ENCODE measurements around the gene SOX21. TPM values are rescaled to one million over a fixed set of nuclear protein-coding genes. Genes with fewer than 3 reads are reported as not detected.

Gene SOX21
- total and polyA plus RNA-seq, 2 donors from 2014 or later: not detected

- Histone ChIP-seq H3K4me1 (ENCODE audit: control insufficient read depth in 2 of 3, insufficient read depth in 2 of 3, low read depth in 1 of 3, low read length in 3 of 3) (no peaks in the 10 kb centered on the region), H3K9ac (ENCODE audit: low read length in 3 of 3) (no peak overlapping the region), H3K4me3 (ENCODE audit: low read length in 3 of 3) (no peak overlapping the region), H3K27me3 (ENCODE audit: control insufficient read depth, insufficient read depth, low read length) (peaks cover 94% of the 10 kb centered on the region), H3K9me3 (ENCODE audit: control insufficient read depth in 2 of 3, insufficient read depth in 1 of 3, low read length in 3 of 3) (peaks cover 0 to 2% (median 0%) of the 10 kb centered on the region in 3 donors), H3K27ac (ENCODE audit: low read depth in 2 of 2, low read length in 2 of 2) (no peak overlapping the region), H3K36me3 (ENCODE audit: control insufficient read depth in 2 of 3, insufficient read depth in 3 of 3, low read length in 3 of 3) (no peaks in the 10 kb centered on the region)
- DNase-seq (peak in 4 of 5 donors; percentile 24 to 49 (median 42)), FAIRE-seq (no peak)
- intact Hi-C loops (cut with DNase I): no loop called here
- TF ChIP-seq, protein P1, sequence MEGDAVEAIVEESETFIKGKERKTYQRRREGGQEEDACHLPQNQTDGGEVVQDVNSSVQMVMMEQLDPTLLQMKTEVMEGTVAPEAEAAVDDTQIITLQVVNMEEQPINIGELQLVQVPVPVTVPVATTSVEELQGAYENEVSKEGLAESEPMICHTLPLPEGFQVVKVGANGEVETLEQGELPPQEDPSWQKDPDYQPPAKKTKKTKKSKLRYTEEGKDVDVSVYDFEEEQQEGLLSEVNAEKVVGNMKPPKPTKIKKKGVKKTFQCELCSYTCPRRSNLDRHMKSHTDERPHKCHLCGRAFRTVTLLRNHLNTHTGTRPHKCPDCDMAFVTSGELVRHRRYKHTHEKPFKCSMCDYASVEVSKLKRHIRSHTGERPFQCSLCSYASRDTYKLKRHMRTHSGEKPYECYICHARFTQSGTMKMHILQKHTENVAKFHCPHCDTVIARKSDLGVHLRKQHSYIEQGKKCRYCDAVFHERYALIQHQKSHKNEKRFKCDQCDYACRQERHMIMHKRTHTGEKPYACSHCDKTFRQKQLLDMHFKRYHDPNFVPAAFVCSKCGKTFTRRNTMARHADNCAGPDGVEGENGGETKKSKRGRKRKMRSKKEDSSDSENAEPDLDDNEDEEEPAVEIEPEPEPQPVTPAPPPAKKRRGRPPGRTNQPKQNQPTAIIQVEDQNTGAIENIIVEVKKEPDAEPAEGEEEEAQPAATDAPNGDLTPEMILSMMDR (IDR thresholded peaks at IDR 0.05; ENCODE audit: borderline replicate concordance, extremely low read depth, insufficient read depth): no peak
These were observed 7.0 kb downstream of the SOX21 start for GRCh38 chr13:94705081-94706030.

- intact Hi-C loops (cut with DNase I): no loop called here
- H3K9me3 ChIP-seq (ENCODE audit: control insufficient read depth in 2 of 3, insufficient read depth in 1 of 3, low read length in 3 of 3): no peaks in the 10 kb centered on the region
- DNase-seq (peak in 3 of 5 donors; percentile 21 to 57 (median 31)), FAIRE-seq (no peak)
- H3K27me3 ChIP-seq (ENCODE audit: control insufficient read depth, insufficient read depth, low read length): peaks cover 95% of the 10 kb centered on the region
- H3K9ac ChIP-seq (ENCODE audit: low read length in 3 of 3): no peak overlapping the region
- H3K36me3 ChIP-seq (ENCODE audit: control insufficient read depth in 2 of 3, insufficient read depth in 3 of 3, low read length in 3 of 3): no peaks in the 10 kb centered on the region
- no peak overlapping the region for H3K27ac ChIP-seq (ENCODE audit: low read depth in 2 of 2, low read length in 2 of 2)
- H3K4me1 ChIP-seq (ENCODE audit: control insufficient read depth in 2 of 3, insufficient read depth in 2 of 3, low read depth in 1 of 3, low read length in 3 of 3): no peaks in the 10 kb centered on the region
- TF ChIP-seq, protein P1 (IDR thresholded peaks at IDR 0.05; ENCODE audit: borderline replicate concordance, extremely low read depth, insufficient read depth): no peak
- no peak overlapping the region for H3K4me3 ChIP-seq (ENCODE audit: low read length in 3 of 3)
These were observed 7.8 kb downstream of the SOX21 start for GRCh38 chr13:94704377-94705080.

DNA sequence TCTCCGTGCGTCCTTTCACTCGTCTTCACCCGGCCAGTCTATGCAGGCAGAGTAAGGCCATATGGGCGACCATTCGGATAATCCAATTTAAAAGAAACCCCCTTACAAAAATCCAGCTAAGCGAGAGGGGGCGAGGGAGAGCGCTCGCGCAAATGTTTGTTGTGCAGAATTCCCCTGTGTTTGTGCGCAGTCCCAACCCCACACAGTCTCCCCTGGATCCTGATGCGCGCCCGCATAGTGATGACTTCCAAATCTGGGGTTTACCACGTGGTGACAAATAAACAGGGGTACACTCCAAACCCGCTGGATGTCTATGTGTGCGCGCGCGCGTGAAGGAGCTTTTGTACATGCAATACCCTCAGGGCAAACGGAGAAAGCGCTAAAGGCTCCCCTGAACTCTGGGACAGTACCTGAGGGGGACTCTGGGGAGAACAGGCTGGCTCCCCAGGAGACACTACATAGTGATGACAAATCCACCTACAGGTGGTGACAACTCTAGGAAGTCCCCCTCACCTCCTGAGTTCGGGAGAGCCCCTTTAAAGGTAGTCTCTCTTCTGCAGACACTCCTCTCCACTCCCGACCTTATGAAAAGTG is 8.5 kb downstream of the SOX21 start:
- intact Hi-C loops (cut with DNase I): no loop called here
- TF ChIP-seq, protein P1 (IDR thresholded peaks at IDR 0.05; ENCODE audit: borderline replicate concordance, extremely low read depth, insufficient read depth): no peak
- DNase-seq (peak in 3 of 5 donors; percentile 11 to 50 (median 12)), FAIRE-seq (no peak)
- Histone ChIP-seq H3K36me3 (ENCODE audit: control insufficient read depth in 2 of 3, insufficient read depth in 3 of 3, low read length in 3 of 3) (no peaks in the 10 kb centered on the region), H3K4me1 (ENCODE audit: control insufficient read depth in 2 of 3, insufficient read depth in 2 of 3, low read depth in 1 of 3, low read length in 3 of 3) (no peaks in the 10 kb centered on the region), H3K4me3 (ENCODE audit: low read length in 3 of 3) (no peak overlapping the region), H3K9me3 (ENCODE audit: control insufficient read depth in 2 of 3, insufficient read depth in 1 of 3, low read length in 3 of 3) (no peaks in the 10 kb centered on the region), H3K27ac (ENCODE audit: low read depth in 2 of 2, low read length in 2 of 2) (no peak overlapping the region), H3K9ac (ENCODE audit: low read length in 3 of 3) (no peak overlapping the region), H3K27me3 (ENCODE audit: control insufficient read depth, insufficient read depth, low read length) (peaks cover 89% of the 10 kb centered on the region)
